DND-41 (cell line): Measurements from ENCODE around the gene ZFAND2A.
A peak's percentile ranks its signal among the peaks of the same experiment; 100 is the strongest.
"Not testable (repeated sequence)": the region's sequence is repeated elsewhere in the genome, so short reads cannot be mapped to it uniquely, and the experiment has no call there.

Experiments
- ATAC-seq: fragments of 200-7000 bp; cut with Tn5 transposase; 3 replicates; pipeline ENCODE4 v1.9.1; 2021; ENCODE audit warnings: low read depth; ENCODE audit not compliant: insufficient read depth
- DNase-seq: peaks from one replicate; pipeline ENCODE4 v3.0.0-alpha.2; 2020
- H2AFZ ChIP-seq: 2 replicates; pipeline ENCODE4 v1.6.0; 2012; ENCODE audit warnings: low read depth, low read length
- H3K27ac ChIP-seq: 2 replicates; pipeline ENCODE4 v1.5.1; 2012; ENCODE audit warnings: low read length, inconsistent platforms
- H3K27me3 ChIP-seq: fragments of 200-600 bp; sonication (generic); 2 replicates; pipeline ENCODE4 v1.6.0; 2012; ENCODE audit warnings: low read length, mild to moderate bottlenecking, inconsistent platforms; ENCODE audit not compliant: insufficient read depth, poor library complexity
- H3K36me3 ChIP-seq: 2 replicates; pipeline ENCODE4 v1.5.1; 2012; ENCODE audit warnings: low read length, inconsistent platforms; ENCODE audit not compliant: insufficient read depth
- H3K4me1 ChIP-seq: 2 replicates; pipeline ENCODE4 v1.5.1; 2012; ENCODE audit warnings: mild to moderate bottlenecking, low read length; ENCODE audit not compliant: insufficient read depth
- H3K4me2 ChIP-seq: 2 replicates; pipeline ENCODE4 v1.6.0; 2012; ENCODE audit warnings: mild to moderate bottlenecking, moderate library complexity, low read length, inconsistent platforms; ENCODE audit not compliant: insufficient read depth
- H3K4me3 ChIP-seq, 2 experiments: fragments of 200-600 bp in 1 of 2; shearing (Covaris generic) in 1 of 2; 2 replicates each; pipeline ENCODE4 v1.5.1; 2012 to 2016; ENCODE audit warnings: inconsistent platforms in 2 of 2, low read length in 2 of 2, mild to moderate bottlenecking in 2 of 2, low read depth in 1 of 2, moderate library complexity in 1 of 2
- H3K79me2 ChIP-seq: 2 replicates; pipeline ENCODE4 v1.6.0; 2012; ENCODE audit warnings: low read length, inconsistent platforms; ENCODE audit not compliant: insufficient read depth
- H3K9ac ChIP-seq: 2 replicates; pipeline ENCODE4 v1.6.0; 2012; ENCODE audit warnings: low read depth, mild to moderate bottlenecking, inconsistent platforms, low read length, moderate library complexity
- H3K9me3 ChIP-seq: 2 replicates; pipeline ENCODE4 v1.5.1; 2012; ENCODE audit warnings: low read length, moderate library complexity, mild to moderate bottlenecking, inconsistent platforms; ENCODE audit not compliant: insufficient read depth, severe bottlenecking
- H4K20me1 ChIP-seq: 2 replicates; pipeline ENCODE4 v1.6.0; 2012; ENCODE audit warnings: low read length; ENCODE audit not compliant: insufficient read depth
- CTCF ChIP-seq: IDR thresholded peaks from 2 replicates; pipeline ENCODE4 v1.5.1; 2012; ENCODE audit warnings: borderline replicate concordance, low read length, moderate library complexity, mild to moderate bottlenecking; ENCODE audit not compliant: poor library complexity, severe bottlenecking; ENCODE audit errors: extremely low read depth
- EZH2 ChIP-seq: IDR thresholded peaks from 3 replicates; pipeline ENCODE4 v1.6.1; 2012; ENCODE audit warnings: borderline replicate concordance, low read depth, mild to moderate bottlenecking, moderate library complexity, low read length, inconsistent platforms; ENCODE audit not compliant: severe bottlenecking

Gene ZFAND2A

GRCh38 chr7:1159891-1160669 is at the start of gene ZFAND2A:
TSS of gene ZFAND2A (minus strand) at chr7:1160196. CDS start at chr7:1158212, 1,984 bp downstream.
- H3K9me3 ChIP-seq = no peaks in the 10 kb centered on the region
- peaks cover 50% of the 10 kb centered on the region for H3K79me2 ChIP-seq
- peak; percentile 97 for ATAC-seq
- peak within 1 kb of the TSS; percentile 87 for H2AFZ ChIP-seq
- peaks cover 34% of the 10 kb centered on the region for H3K4me1 ChIP-seq
- peaks cover 14% of the 10 kb centered on the region; the same call in 1 of the 2 replicates for H4K20me1 ChIP-seq
- peak; percentile 98 for DNase-seq
- H3K4me3 ChIP-seq = peak within 1 kb of the TSS; percentile 72 to 98
- H3K27ac ChIP-seq = peak within 1 kb of the TSS; percentile 84
- peaks cover 51% of the 10 kb centered on the region for H3K36me3 ChIP-seq
- TF ChIP-seq EZH2 (no peak), CTCF (no peak)
- no peaks in the 10 kb centered on the region for H3K27me3 ChIP-seq
- peak within 1 kb of the TSS; percentile 95 for H3K4me2 ChIP-seq
- H3K9ac ChIP-seq = peak within 1 kb of the TSS; percentile 91

GRCh38 chr7:1209097-1209496 is 49.1 kb upstream of the ZFAND2A start:
- no peak overlapping the region for H3K4me2 ChIP-seq
- H3K9ac ChIP-seq = no peak overlapping the region
- no peak for DNase-seq
- no peak for ATAC-seq
- H3K9me3 ChIP-seq = no peaks in the 10 kb centered on the region
- H2AFZ ChIP-seq = no peak overlapping the region
- no peak for TF ChIP-seq EZH2
- no peak for TF ChIP-seq CTCF
- peaks cover 10% of the 10 kb centered on the region for H3K27me3 ChIP-seq
- H3K79me2 ChIP-seq = no peaks in the 10 kb centered on the region
- no peaks in the 10 kb centered on the region for H3K36me3 ChIP-seq
- H3K4me1 ChIP-seq = no peaks in the 10 kb centered on the region
- no peaks in the 10 kb centered on the region for H4K20me1 ChIP-seq
- no peak overlapping the region for H3K4me3 ChIP-seq
- H3K27ac ChIP-seq = no peak overlapping the region

GRCh38 chr7:1205742-1206141 is 45.7 kb upstream of the ZFAND2A start:
- not testable (repeated sequence) for H3K79me2 ChIP-seq, ATAC-seq, H3K27me3 ChIP-seq, DNase-seq, H3K36me3 ChIP-seq, H3K9ac ChIP-seq, H3K4me2 ChIP-seq, H3K9me3 ChIP-seq, H3K27ac ChIP-seq, H2AFZ ChIP-seq, H3K4me3 ChIP-seq, H4K20me1 ChIP-seq, H3K4me1 ChIP-seq

GRCh38 chr7:1204460-1205140 is 44.6 kb upstream of the ZFAND2A start:
- no peaks in the 10 kb centered on the region for H3K4me1 ChIP-seq
- H3K4me2 ChIP-seq = no peak overlapping the region
- no peak overlapping the region for H2AFZ ChIP-seq
- H3K9ac ChIP-seq = no peak overlapping the region
- TF ChIP-seq EZH2 = no peak
- TF ChIP-seq CTCF = no peak
- peaks cover 3% of the 10 kb centered on the region for H3K27me3 ChIP-seq
- H3K4me3 ChIP-seq = no peak overlapping the region
- no peaks in the 10 kb centered on the region for H4K20me1 ChIP-seq
- H3K36me3 ChIP-seq = no peaks in the 10 kb centered on the region
- no peak overlapping the region for H3K27ac ChIP-seq
- H3K79me2 ChIP-seq = no peaks in the 10 kb centered on the region
- DNase-seq (no peak), ATAC-seq (no peak)
- H3K9me3 ChIP-seq = no peaks in the 10 kb centered on the region

GRCh38 chr7:1202914-1203313 is 42.9 kb upstream of the ZFAND2A start:
- not testable (repeated sequence) for DNase-seq, H3K4me3 ChIP-seq, H3K36me3 ChIP-seq, H2AFZ ChIP-seq, H3K4me2 ChIP-seq, H3K9me3 ChIP-seq, H3K4me1 ChIP-seq, H3K27ac ChIP-seq, H3K27me3 ChIP-seq, ATAC-seq, H4K20me1 ChIP-seq, H3K79me2 ChIP-seq, H3K9ac ChIP-seq
